CD4-positive, alpha-beta T cell treated with Interleukin-4 for 1 hour (primary cell): ENCODE data around the gene RAB17.

Experiments
- DNase-seq, 2 donors: peaks; one replicate each; pipeline ENCODE4 v3.0.0-alpha.2; 2020 to 2022

RAB17 gene, protein sequence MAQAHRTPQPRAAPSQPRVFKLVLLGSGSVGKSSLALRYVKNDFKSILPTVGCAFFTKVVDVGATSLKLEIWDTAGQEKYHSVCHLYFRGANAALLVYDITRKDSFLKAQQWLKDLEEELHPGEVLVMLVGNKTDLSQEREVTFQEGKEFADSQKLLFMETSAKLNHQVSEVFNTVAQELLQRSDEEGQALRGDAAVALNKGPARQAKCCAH

DNA sequence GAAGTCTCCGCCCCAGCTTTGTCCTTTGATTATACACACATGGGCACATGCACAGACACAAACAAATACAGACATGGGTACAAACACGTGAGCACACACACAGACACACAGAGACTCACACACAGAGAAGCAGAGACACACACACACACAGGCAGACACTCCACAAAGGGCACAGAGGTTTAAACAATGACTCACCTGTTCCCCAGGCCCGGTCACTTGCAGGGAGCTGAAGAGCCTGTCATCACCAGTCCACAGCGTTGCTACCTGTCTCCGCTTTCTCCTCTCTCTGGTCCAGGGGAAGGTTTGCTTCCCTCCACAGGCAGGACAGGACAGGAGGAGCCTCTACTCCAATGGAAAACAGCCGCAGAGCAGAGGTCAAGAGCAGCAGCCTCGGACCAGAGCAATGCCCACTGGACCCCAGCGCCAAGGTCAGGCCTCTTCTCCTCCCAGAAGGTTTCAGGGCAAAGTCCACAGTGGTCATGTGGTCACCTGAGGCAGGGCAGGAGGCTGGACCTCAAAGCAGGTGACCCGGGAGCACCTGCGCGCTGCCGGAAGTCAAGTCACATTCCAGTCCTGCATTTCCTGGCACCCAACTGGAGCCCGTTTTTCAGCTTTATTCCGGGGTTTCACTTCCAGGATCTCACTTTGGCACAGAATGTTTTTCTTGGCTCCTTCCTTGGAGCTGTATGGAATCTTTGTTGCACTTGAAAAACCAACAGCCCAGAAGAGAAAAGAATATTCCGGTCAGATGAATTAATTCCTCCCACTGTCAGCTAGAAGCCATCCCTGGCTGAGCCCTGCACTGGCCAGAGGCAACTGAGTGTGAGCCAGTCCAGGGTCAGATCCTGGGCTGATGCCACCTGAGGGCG is at the start of gene RAB17:
Gene RAB17, minus strand, starts transcription at position 463 of the 869 bp plus-strand sequence. CDS start 4,580 bp downstream, outside the sequence.
- no peak for DNase-seq

DNA sequence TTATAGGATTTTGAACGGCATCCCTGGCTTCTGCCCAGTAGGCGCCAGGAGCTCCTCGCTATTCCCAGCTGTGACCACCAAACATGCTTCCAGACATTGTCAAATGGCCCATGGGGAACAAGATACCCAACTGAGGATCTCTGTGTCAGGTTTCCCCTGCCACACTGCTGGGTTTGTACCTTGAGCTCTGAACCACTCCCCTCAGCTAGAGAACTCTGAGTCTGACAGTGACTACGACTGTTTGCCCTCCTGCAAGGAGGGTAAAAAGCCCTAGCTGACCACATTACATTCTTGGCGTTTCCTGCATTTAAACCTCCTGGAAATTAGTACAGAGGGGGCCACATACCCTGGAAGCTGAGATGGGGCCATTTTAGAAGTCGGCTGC is 49.3 kb upstream of the RAB17 start:
- DNase-seq, result no peak

DNA sequence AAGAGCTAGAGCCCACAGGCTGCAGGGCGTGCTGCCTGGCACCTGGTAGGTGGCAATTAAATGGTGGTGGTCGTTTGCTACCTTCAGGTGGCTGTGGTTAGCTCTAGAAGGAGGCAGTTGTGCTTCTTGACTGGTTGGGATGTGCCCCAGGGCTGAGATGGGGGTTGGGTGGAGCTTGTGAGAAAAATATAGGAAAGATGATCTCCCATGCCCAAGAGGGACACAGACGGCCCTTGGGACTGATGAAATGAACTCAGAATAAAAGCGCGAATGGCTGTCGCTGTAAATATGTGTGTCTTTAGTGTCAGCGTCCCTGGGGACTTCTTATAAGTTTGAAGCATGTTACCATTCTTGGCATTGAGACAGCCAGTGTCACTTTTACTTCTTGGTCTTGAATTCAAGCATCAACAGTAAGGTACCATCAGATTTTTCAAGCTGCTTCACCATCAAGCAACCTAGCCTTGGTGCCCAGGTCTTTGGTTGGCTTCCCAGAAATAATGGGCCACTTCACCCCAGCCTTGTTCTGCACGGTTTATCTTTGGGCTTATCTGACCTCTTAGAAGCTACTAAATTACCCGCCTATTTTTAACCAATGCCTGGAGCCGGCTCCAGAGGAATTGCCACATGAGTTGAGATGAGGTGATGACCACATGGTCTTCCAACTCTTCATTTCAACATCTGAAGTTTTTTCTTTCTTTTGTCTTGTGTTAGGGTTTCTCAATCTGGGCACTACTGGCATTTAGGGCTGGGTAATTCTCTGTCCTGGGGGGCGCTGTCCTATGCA is 48.7 kb upstream of the RAB17 start:
- DNase-seq, result no peak

DNA sequence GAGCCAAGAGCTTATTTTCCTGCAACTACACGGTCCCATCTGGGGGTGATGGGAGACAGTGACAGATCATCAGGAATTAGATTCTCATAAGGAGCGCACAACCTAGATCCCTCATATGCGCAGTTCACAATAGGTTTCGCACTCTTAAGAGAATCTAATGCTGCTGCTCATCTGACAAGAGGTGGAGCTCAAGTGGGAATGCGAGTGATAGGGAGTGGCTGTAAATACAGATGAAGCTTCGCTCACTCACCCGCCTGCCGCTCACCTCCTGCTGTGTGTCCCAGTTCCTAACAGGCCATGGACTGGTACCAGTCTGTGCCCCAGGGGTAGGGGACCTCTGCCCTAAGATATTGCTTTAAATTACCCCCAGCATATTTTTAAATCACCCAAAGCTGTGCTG is 47.6 kb upstream of the RAB17 start:
- no peak for DNase-seq

DNA sequence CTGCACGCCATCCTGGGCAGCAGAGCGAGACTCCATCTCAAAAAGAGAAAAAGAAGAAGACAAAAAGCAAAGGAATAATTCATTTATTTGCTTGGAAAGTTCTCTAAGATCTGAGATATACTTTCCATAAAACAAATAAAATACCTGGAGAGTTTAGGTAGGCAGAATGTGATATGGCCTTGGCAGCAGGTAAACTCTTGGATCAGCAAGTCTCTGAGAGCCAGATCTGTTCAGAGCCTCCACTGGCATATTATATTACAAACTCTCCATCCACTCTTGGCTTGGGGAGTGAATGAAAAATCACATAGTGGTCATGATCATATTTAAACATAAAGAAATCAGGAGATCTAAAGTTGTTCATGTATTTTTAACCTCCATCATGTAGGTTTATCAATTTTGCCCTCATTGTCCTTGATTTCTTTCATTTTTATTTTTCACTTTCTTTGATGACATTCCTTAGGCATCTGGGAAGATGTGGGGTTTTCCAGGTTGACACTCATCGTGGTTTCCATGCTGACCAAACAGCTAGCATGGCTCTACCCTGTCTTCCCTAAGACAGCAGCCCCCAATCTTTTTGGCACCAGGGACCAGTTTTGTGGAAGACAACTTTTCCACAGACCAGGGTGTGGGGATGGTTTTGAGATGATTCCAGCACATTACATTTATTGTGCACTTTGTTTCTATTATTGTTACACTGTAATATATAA is 47.0 kb upstream of the RAB17 start:
- DNase-seq, result no peak

DNA sequence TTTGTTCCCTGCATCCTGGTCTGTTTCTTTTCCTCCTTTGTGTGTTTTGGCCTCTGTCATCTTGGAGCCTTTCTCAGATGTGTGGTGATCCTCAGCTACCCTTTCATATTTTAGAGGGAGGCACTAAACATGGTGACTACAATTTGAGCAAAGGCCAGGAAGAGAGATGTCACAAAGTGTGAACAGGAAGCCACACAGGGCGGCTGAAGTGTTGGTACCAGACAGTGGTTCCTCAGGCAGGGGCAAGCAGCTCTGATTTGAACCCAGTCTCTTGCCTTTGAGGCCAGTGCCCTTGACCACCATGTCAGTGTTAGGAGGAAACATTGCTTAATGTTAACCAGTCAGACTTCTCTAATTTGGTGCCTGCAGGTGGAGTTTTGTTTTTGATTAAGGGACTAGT is 46.0 kb upstream of the RAB17 start:
- DNase-seq, result peak in 1 of 2 donors; percentile 26

DNA sequence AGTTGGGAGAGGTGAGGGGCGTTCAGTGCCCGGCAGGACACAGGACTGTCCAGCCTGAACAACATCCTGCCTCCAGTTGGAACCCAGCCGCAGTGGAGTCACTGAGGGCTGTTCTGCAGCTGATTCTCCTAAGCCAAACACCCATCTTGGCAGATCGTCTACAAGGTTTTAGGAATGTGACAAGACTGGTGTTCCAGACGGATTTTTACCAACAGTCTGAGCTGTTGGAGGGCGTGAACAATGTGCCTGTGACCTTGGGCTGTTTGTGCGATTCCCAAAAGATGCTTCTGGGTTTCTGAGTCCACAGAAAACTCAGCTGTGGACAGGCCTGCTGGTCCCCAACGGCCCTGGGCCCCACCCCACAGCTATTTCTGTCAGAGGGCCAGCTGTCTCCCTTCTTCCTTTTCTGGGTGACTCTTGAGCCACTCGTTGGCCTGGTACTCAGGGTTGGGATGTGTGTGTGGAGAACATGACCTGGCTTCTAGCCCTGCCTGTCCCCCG is 42.6 kb upstream of the RAB17 start:
- DNase-seq, result no peak

DNA sequence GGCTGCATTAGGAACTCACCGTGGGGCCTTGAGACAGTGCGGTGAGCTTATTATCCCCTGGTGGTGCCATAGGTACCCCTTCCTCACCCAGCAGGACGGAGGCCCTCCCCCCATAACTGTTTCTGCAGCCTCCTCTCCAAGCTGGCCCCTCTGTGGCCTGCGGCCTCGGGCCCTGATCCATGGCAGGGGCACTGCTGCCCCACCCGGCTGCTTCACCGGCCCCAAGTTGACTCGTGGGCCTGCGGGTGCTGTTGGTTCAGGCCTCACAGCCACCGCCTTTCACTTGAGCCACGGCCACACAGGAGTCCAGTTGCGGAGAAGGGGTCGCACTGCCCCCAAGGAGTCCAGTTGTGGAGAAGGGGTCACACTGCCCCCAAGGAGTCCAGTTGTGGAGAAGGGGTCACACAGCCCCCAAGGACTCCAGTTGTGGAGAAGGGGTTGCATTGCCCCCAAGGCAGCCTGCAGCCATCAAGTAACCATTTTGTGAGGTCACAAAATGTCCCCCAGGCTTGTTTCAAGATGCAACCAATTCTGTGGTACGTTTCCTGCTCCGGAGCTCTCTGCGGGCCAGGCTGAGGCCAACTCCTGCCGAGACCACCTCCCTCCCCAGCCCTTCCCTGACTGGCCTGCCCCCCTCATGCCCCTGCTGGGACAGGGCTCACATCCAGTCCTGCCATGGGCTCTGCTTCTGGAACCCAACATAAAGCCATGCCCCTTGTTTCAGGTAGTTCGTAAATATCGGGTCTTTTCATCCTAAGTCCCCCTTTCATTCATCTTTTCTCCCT is 41.5 kb upstream of the RAB17 start:
- no peak for DNase-seq

DNA sequence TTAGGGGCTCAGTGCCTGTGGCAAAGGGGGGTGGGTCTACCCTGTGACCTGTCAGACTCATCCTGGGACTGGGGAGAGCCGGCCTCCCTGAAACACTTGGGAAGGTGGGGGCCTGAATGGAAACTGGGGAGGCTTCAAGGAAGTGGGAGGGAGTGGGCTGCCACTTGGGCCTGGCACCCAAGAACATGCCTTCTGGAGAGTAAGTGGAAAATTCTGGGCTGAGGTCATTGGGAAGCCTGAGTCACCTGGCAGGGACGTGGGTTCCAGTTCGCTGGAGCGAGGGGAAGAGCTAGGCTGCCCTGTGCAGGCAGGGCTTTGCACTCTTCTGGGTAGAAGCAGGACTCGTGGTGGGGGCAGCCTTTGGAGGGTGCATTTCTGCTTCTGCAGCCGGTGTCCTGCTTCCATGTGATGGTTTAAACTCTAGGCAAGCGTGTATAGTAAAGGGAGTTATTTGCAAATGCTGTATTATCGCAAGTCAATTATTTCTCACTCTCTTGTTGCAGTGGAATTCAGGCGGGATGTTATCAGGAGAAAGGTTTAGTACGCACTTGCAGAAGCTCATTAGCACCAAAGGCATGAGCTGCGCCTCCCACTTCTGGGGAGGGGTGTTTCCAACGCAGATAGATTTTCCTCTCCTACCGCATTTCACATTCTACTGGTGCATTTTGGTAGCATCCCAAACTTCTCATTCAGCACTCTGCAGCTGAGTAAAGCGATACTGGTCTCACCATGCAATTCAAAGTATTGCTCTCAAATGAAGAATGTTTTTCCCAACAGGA is 40.7 kb upstream of the RAB17 start:
- DNase-seq, result no peak

DNA sequence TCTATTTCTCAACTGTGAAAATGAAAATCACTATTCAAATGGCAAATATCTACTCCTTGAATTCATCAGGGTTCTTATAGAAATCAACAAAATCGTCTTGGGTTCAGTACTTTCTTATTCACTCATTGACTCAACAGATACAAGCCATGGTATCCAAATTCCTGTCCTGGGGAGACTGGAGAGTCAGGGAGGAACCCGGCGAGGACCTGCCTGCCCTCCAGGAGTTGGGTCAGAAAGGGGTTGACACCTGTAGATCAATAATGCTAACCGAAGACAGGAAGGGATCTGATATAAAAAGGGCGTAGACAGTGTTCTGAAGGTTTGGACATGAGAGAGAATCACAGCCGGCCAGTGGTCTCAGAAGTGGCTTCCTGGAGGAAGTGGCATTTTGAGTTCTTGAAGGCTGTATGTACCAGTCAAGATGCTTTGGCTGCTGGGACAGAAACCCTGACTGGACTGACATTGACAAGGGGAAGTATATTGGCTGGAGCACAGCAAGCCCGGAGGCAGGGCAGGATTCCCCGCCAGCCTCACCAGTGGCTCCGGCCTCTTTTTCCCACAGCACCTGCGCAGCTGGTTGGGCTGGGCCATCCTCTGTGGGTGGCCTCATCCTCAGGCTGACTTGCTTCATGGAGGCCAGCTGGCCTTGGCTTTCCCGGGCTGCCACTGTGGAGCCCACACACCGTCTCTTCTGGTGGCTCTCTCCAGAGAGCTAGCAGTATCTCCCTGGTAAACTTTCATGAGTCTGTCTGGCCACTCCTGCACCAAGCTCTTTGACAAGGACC is 39.9 kb upstream of the RAB17 start:
- DNase-seq, result no peak

DNA sequence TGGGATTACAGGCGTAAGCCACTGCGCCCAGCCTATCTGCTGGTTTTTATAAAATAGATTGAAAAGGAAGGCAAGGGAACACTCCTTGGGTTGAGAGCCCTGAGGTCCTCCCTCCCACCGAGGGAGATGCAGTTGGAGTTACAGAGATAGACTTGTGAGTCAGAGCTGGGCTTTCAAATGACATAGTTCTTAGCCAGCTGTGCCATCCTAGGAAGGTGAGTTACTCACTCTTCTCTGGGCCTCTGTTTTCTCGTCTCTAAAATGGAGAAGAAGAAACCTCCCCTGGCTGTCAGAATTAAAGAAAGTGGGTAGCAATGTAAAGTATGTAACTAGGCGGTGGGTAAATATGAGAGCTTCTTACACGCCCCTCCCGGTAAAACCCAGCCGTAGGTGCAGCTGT is 39.2 kb upstream of the RAB17 start:
- DNase-seq, result no peak

DNA sequence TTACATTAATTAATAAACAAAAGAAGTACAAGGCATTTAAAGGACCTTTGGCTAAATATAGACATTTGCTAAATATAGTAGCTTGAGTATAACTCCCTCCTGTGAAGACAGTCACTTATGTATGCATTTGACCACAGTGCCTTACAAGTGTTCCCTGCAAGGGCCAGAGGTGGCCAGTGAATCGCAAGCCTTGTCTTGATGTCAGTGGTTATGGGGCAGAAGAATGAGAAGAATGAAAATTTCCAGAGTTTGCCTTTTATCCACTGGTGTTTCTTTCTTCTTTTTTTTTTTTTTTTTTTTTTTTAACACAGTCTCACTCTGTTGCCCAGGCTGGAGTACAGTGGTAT is 38.6 kb upstream of the RAB17 start:
- DNase-seq, result no peak

DNA sequence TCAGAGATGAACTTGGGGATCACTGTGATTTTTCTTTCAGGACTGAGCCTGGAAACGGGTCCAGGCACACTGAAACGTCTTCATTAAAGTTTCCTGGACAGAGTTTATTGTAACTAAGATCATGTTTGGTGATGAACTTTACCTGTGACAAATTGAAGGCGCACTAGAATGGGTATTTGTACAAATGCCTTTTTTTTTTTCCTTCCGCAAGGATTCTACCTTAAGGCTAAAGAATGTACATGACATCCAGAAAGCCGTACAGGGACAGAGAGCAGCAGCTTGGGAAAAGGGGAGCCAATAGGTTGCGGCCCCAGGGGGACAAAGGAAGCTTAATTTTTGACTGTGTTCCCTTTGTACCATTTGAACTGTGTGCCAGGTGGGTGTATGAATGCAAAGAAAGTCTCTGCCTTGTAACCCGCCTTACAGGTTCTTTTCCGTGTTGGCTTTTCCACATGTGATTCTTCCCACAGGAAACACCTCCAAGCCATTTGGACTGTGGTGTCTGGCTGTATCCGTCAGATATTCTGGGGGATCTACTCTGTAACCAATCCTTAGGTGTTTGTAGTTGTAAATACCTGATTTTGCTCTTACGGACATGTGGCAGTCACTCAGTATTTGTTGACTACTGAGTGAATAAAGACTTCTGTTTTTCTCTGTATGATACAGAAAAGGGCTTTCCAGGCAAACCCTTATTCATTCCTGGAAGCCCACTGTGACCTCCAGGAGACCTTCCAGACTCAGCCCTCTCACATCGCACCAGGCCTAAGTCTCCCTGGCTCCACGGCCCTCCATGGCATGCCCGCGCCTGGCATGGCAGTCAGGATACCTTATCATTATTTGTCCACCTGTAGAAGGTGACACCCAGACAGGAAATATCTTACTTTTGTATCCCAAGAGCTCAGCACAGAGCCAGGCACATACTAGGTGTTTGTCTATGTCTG is 38.0 kb upstream of the RAB17 start:
- no peak for DNase-seq

DNA sequence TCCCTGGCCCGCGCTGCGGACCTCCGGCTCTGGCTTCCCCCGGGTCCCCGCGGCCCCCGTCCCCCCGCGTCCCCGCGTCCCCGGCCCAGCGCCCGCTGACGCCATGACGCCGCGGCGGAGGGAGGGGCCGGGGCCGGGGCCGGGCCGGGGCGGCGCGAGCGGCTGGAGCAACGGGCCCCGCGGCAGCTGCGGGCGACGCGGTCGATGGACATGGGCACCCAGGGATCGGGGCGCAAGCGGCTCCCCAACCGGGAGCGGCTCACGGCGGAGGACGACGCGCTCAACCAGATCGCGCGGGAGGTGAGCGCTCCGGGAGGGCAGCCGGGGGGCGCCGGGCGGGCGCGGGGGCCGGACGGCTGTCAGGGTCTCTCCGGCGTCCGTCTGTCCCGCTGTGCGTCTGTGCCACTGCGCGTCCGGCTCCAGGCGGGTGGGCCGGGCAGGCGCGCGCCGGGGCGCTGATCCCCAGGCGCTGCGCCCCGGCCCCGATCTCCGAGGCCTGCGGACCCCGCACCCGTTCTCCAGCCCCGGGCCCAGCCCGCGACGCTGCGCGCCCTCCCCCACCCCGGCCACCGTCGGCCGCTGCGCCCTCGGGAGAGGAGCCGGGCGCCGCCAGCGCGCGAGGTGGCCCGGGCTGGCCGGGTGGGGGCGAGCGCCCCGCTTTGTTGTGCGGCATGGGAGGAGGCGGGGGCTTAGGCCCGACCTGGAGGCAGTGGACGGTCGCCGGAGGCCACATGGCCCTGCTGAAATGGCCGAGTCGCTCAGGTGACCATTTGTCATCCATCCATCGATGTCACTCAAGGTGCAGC is 37.1 kb upstream of the RAB17 start, which contains the start of gene LRRFIP1:
Gene LRRFIP1, plus strand, starts transcription at position 147 of the 806 bp plus-strand sequence. Its CDS starts 58 bp downstream, at position 205.
- no peak for DNase-seq

DNA sequence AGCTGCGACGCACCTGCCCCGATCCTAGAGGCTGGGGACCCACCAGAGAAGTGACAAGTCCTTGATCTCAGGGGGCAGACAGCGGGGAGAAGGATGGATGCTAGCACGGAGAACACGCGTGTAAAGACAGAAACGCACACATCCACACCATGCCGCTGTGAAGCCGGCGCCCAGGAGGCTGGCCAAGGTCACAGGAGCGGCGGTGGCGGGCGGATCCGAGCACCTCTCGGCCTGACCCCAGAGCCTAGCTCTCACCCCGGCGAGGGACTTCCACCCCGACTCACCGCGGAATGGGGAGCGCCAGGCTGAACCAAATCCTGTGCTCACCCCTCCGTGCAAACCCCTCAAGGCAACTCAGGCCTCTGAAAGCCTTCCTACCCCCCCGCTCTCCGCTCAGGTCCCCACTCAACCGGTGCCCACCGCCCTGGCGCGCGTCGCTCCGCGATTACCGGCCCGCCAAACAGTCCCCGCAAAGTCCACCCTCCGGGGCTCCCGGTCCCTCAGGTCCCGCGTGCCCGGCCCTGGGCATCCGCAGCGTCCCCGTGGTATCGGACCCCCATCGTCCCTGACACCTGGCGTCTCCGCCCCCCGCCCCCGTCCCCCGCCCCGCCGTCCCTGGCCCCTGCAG is 36.4 kb upstream of the RAB17 start:
- DNase-seq, result no peak

DNA sequence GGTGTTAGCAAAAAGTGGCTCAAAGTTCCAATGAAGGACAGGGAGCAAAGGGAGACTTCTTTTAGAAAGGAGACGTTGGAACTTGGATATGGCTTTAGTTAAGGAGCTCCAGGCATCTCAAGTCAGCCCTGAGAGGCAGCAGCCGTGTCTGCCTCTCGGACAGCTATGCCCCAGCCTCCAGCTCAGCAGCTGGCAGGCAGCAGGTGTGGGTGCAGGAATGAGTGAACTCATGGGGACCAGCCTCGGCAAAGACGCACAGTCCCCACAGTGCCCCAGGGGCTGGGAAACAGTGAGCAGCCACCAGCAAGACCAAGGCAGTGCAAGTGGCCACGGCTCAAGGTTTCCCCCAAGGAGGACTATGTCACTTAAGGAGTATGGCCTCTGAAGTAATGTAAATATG is 35.2 kb upstream of the RAB17 start:
- DNase-seq, result no peak

DNA sequence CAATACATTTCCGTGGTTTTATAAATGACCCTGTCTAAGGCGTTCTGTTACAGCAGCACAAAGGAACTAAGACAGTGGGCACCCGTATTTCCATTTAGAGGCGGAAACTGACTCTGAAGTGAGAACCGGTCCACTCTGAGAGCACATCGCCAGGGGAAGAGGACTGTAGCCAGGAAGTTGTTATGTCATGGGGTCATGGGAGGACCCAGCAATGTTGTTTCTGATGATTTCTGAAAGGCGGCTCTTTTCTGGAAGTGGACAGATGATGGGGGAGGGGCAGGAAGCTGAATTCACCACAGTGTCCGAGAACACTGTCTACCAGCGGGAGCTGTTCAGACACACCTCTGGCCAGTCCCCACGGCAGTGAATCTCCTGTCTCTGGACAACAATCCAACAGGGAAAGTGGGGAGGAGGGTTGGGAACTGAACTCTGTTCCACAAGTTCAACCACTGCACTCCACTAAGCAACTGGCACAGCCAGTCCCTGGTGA is 34.7 kb upstream of the RAB17 start:
- DNase-seq, result peak in 1 of 2 donors; percentile 50

DNA sequence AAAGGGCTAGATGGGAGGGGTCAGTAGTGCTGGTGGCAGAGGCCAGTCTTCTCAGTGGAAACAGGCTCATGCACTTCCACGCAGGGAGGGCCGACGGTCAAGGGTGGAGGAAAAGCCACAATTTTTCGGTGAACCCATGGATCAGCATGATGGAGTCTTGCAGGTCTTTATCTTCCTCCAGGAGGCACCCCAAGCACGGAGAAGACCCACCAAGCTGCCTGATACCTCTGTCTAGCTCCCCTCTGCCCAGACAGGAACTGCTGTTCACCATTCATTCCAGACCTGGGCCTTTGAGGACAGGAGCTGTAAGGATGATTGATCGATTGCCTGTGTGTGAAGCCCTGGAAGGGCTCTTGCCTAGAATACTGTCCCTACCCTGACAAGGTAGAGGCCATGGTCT is 34.0 kb upstream of the RAB17 start:
- no peak for DNase-seq
